Stimulated activated CD4-positive, alpha-beta T cell treated with anti-CD3 and anti-CD28 coated beads, TNF-alpha, amount 100 ng/mL, for 1 hour (primary cell): ENCODE results near the gene CHST3.
"Not testable (repeated sequence)": the region's sequence is repeated elsewhere in the genome, so short reads cannot be mapped to it uniquely, and the experiment has no call there.

ENCODE experiments used
- DNase-seq, 3 donors: peaks; one replicate each; pipeline ENCODE4 v3.0.0-alpha.2; 2020; ENCODE audit warnings: low read depth in 3 of 3, low spot score in 1 of 3

Gene CHST3

DNA sequence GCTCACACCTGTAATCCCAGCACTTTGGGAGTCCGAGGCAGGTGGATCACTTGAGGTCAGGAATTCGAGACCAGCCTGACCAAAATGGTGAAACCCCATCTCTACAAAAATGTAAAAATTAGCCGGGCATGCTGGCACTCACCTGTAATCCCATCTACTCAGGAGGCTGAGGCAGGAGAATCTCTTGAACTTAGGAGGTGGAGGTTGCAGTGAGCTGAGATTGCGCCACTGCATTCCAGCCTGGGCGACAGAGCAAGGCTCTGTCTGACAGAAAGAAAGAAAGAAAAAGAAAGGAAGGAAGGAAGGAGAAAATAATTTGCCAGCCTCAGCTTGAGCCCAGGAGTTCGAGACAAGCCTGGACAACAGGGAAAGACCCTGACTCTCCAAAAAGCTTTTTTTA is 24.7 kb downstream of the CHST3 start:
- DNase-seq = not testable (repeated sequence)

DNA sequence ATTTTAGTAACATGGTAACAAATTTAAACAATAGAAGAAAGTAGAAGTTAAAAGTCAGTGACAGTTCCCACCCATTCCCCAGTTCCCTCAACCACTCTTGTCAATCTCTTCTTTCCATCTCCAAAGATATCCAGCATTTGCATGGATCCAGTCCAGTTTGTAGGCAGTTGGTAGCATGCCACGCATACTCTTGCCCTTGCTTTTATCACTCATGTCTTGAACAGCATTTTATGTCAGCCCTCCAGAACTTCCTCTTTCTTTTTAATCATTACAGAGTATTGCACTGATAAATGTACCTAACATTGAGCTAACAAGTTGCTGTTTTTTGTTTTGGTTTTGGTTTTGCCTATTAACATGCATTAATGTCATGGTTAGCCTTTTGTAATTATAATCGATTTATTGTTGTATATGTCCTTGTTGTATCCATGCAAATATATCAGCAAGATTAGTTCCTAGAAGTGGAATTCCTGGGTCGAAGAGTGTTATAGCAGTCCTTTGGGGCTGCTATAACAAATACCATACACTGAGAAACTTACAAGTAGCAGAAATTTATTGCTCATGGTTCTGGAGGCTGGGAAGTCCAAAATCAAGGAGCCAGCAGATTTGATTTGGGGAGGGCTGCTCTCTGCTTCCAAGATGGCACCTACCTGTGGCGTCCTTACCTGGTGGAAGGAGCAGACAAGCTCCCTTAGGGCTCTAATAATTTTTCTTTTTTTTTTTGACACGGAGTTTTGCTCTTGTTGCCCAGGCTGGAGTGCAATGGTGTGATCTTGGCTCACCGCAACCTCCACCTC is 25.7 kb downstream of the CHST3 start:
- DNase-seq = no peak

DNA sequence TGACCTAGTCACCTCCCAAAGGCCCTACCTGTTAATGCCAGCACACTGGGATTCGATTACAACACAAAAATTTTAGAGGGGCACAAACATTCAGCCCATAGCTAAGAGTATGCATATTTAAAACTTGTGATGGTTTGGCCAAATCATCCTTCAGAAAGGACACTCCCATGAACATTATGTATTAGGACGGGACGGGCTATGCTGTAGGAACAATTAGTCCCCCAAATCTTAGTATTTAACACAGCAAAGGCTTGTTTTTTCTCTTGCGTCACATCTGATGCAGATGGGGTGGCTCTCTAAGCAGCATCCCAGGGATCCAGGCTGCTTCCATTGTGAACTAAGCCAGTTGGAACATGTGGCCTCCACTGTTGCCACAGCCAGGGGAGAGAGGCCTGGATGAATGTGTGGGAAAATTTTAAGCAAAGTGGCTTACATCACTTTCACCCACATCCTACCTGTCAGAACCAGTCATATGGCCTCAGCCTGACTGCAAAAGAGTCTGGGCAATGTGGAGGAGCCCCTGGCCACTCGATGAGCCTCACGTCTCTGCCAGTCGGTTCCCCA is 26.6 kb downstream of the CHST3 start:
- no peak for DNase-seq

DNA sequence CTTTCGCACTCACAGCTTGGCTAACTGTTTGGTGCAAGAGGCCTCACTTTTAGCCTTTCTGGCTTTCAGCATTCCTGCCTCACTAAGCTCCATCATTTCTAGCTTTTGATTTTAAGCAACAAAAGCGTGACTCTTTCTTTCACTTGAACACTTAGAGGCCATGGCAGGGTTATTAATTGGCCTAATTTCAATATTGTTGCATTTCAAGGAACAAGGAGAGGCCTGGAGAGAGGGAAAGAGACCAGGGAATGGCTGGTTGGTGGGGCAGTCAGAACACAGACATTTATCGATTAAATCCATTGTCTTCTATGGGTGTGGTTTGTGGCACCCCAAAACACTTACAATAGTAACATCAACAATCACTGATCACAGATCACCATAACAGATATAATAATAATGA is 31.3 kb downstream of the CHST3 start:
- no peak for DNase-seq

DNA sequence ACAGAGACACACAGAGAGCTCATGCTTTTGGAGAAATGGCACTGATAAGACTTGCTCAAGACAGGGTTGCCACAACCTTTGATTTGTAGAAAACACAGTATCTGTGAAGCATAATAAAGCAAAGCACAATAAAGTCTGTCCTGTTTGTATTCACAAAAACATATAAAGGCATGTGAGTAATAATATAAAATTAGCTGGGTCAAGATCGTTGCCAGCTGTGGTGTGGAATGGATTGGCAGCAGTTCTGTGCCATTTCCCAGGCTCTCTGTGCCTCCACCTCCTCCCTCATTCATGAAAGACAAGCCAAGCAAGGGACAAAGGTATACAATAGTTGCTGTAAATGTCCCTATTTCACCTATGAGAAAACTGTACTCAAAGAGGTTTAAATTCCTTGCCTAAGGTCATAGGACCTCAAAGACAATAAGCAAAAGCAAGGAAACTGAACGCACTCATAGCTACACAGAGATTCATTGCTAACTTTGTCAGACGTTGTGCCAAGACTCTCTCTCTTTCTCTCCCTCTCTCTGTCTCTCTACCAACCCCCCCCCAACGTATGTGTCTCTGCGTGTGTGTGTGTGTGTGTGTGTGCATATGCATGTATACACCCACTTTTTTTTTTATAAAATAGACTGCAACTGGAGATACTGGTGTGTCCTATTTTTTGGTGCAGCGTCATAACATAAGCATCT is 31.8 kb downstream of the CHST3 start:
- no peak for DNase-seq

DNA sequence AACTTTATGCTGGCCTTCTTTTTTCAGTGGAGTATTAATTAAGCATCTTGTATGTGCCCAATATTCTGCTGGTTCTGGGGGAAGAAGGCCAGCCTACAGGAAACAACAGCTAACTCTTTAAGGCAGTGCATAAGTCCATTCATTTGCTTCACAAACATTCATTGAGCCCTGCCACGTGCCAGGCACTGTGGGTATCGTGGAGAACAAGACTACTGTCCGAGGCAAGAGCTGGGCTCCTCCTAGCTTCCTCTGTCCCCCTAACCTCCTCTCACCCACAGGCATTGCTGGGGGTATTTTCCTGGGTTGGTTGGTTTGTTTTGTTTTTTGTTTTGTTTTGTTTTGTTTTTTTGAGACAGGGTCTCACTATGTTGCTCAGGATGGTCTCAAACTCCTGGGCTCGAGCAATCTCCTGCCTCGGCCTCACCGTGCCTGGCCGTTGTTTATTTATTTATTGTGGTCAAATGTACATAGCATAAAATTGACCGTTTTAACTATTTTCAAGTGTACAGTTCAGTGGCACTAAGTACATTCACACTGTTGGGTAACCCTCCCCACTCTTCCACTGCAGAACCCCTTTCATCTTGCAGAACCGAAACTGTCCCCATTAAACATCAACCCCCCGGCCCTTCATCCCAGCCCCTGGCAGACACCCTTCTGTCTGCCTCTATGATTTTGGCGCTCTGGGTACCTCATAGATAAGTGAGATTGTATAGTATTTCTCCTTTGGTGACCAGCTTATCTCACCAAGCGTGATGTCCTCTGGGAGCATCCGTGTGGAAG is 32.6 kb downstream of the CHST3 start:
- DNase-seq = no peak

DNA sequence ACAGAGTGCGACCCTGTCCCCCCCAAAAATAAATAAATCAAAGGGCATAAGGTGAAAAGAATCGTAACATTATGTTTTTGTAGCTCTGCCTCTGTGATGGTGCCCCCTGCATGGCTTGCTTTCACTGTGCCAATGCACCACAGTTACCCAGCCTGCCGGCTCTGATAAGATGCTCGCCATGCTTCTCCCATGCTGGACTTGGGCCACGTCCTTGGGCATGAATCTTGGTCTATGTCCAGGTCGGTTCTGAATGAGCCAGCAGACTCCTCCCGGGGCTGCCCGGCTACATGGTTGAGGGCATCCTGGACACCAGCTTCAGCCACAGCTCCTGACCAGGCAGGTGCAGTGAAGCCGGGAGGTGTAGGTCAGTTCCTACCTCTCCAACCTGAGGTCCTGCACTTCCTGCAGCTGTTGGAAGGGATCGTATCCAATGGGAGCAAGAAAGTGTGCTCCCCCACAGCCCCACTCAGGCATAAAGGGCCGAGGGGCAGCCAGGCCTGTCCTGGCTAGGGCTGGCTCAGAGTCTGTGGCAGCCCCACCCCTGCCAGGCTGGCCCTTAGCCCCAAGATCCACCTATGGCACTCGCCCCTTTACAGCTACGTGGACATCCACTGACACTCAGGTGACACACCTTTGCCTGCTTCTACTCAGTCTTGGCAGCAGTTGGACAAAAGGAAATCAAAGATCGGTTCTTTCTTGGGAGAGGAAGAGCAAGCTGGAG is 34.1 kb downstream of the CHST3 start:
- DNase-seq = no peak

DNA sequence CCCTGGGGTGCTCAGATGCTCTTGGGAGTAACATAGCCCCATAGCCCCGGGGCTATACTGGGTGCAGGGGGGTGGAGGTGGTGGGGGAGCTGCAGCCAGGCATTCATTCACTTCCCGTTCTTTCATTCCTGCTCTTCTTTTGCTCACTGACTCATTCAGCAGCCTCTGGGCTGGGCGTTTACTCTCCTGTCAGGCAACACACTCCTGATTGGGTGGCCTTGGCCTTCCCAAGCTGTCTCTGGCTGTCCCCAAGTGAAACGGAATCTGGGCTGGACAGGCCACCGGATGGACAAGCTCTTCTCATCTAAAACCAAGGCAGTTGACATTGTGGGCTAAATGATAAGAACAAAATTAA is 34.6 kb downstream of the CHST3 start:
- DNase-seq = no peak

DNA sequence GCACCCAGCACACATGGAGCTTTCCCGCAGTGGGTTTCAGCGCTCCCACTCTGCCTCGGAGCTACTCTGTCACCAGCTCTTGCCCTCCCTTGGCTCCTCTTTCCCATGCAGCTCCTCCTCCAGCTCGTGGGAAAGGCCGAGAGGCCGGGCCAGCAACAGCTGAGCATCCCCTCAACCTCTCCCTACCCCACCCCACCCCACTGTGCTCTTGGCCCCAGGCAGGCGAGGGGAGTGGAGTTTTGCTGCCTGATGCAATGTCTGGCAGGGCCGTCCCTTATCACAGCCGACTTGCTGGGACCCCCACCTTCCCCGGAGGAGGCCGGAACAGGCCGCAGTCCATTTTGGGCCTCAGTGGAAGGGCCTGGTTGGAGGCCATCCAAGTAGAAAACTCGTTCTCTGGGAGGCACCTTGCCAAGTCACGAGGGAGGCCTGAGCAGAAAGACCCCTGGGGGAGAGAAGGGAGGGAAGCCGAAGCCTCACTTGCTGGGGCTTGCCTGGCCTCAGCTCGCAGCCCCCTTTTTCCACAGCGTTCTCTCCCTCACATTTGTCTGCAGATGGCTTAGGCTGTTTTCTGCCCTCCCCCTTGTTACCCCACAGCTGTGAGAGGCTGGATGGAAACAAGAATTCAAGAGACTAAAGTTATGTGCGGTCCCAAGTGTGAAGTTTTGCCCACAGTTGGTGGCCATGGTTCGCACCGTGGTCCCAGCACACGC is 35.3 kb downstream of the CHST3 start:
- DNase-seq = no peak

DNA sequence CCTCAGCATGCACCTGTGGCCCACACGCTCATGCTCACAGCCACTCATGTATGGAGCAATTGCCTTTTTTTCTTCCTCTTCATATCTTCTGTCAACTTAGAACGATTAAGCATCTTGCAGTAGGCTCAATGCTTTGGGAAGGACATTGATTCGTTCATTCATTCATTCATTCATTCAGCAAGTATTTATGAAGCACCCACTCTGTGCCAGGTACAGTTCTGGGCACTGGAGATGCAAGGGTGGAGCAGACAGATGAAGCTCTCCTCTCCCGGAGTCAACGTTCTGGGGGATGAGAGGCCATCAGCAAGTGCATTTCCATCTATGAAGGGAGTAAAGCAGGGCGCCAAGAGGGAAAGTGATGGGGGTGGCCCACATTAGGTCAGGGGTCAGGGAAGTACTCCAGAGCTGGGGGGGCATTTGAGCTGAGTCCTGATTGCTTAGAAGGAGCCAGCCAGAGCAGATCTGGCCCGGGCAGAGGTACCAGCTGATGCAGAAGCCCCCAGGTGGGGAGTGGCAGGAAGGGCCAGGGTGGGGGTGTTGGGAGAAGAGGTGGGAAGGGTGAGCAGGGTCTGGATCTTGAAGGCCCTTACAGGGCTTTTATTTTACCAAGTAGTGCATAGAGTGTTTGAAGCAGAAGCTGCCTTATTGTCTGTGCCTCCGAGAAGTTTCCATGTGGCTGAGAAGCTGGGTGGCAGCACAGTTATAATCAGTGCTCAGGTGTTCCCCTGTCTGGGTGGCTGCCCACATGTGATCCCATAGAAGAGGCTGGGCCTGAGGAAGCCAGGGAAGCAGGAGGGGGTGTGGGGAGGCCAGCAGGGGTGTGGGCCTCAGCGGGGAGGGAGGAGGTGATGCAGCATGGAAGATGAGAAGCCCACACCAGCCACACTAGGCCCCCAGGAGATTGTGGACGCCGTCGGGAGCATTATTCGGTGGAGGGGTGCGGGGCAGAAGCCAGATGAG is 36.2 kb downstream of the CHST3 start:
- DNase-seq = no peak

DNA sequence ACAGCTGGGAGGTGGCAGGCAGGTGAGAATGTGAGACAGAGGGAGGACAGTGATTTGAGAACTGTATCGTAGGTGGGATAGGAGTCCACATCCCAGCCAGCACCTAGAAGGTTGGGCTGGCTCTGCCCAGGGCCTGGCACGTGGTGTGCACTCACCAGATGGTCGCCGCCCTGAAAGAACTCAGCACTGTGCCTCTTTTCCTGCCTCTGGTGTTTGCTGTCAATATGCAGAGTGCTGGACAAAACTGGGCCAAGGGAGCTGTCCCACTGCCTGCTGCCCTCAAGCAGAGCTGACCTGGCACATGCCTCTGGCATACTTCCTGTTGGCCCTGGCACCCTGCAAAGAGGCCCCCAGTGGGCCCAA is 36.8 kb downstream of the CHST3 start:
- DNase-seq = no peak

DNA sequence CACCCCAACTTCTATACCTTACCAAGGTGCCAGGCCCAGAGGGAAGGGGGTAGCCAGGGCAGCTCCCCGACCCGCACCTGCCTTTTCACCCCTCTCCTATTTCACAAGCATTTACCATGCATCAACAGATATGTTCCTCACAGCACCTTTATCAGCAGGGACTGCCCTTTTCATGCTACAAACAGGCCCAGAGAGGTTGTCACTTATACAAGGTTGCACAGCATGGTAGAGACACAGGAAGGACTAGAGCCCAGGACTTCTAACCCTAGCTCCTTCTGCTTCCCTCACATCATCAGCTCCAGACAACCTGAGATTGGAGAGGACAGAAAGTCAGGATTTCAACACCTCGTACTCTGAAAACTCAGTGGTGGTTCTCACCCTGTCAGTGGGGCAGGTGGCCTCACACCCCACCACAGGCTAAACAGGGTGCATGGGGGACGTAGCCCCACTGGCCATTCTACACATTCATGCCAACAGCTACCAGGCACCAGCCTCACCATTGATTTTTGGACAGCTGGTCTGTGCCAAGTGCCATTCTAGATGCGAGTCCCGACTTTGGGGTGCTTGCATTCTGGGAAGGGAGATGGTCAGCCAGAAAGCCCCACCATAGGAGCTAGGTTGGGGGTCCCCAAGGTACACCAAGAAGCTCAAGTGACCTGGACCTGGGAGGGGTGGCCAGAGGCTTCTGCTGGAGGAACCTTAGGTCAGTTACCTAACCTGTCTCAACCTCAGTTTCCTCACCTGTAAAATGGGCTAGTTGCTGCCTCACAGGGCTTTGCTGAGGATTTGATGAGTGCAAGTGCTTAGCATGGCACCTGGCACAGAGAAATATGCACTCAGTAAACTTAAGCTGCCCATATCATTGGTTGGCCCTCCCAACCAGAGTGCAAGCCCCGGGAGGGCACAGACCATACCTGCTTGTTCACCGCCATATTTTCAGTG is 38.4 kb downstream of the CHST3 start:
- DNase-seq = no peak

DNA sequence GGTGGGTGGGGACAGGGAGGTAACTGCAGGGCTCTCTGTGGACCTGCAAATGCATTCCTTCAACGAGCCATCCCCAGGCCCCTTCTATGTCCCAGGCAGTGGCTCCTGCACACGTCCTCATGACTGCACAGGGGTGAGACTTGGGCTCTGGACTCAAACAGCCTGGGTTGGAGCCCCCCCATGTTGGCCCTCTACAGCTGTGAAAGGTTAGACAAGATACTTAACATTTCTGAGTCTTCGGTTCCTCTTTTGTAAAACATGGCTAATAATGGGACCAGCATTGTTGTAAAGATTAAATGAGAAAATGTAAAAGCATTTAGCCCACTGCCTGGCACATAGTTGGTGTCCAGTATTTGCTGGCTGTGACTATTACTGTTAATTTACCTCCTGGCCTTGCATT is 41.8 kb downstream of the CHST3 start:
- no peak for DNase-seq

DNA sequence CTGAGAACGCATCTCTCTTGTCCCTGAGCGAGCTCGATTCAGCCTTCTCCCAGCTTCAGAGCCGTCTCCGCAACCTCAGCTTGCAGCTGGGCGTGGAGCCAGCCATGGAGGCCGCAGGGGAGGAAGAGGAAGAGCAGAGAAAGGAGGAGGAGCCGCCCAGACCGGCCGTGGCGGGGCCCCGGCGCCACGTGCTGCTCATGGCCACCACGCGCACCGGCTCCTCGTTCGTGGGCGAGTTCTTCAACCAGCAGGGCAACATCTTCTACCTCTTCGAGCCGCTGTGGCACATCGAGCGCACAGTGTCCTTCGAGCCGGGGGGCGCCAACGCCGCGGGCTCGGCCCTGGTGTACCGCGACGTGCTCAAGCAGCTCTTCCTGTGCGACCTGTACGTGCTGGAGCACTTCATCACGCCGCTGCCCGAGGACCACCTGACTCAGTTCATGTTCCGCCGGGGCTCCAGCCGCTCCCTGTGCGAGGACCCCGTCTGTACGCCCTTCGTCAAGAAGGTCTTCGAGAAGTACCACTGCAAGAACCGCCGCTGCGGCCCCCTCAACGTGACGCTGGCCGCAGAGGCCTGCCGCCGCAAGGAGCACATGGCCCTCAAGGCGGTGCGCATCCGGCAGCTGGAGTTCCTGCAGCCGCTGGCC is 43.2 kb downstream of the CHST3 start:
- DNase-seq = no peak

DNA sequence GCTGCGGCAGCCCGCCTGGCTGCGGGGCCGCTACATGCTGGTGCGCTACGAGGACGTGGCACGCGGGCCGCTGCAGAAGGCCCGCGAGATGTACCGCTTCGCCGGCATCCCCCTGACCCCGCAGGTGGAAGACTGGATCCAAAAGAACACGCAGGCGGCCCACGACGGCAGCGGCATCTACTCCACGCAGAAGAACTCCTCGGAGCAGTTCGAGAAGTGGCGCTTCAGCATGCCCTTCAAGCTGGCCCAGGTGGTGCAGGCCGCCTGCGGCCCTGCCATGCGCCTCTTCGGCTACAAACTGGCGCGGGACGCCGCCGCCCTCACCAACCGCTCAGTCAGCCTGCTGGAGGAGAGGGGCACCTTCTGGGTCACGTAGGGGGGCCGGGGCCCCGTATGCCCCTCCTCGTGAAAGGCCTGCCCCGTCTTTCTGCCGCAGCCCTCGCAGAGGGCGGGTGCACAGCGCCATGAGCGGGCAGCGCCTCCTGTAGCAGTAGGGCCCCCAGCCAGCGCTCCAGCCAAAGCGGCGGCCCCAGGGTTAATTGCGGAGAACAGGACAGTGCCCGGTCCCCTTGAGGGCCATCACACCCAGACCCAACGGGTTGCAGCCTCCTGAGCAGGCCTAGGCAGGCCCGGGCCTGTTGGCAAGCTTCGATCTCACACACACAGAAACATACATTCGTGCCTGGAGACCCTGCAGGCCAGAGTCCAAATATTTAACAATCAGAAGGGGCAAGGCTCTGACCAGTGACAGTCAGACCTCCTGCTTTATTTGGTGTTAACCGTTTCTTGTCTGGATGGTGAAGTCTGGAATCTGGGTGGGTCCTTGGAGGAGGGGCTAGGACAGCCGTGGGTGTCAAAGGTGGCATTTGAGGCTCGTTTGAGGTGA is 44.1 kb downstream of the CHST3 start:
- DNase-seq = no peak

DNA sequence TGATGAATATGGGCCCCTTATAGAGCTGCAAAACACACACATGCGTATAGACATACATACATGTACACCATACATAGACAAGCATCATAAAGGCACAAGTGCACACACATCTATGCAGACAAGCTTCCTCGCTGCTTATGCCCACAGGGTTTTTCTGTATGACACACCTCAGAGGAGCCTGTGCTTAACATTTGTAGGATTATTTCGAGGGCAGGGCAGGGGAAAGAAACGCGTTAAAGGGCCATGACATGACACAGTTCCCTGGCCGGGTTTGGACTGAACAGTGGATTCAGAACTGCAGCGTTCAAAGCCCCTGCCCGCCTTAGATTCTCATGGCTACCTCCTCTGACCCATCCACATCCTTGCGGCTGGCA is 44.8 kb downstream of the CHST3 start:
- no peak for DNase-seq
